GM19467 (cell line): Measurements from ENCODE around the gene C6orf47.
A peak's percentile ranks its signal among the peaks of the same experiment; 100 is the strongest.
"Not testable (repeated sequence)": the region's sequence is repeated elsewhere in the genome, so short reads cannot be mapped to it uniquely, and the experiment has no call there.

Source experiments
- ATAC-seq: cut with Tn5 transposase; IDR thresholded peaks from one replicate; pipeline ENCODE4 v1.9.1; 2021; ENCODE audit warnings: mild to moderate bottlenecking, moderate library complexity; ENCODE audit not compliant: unreplicated experiment

The C6orf47 gene

GRCh38 chr6:31660381-31661261 is at the start of gene C6orf47:
Gene C6orf47 (minus strand): TSS chr6:31660778. CDS start chr6:31659947, 831 bp downstream.
- peak; percentile 36 for ATAC-seq

- ATAC-seq, result not testable (repeated sequence)
Measured at GRCh38 chr6:31709157-31709556, 48.6 kb upstream of the C6orf47 start.

- no peak for ATAC-seq
Measured at GRCh38 chr6:31708224-31708623, 47.6 kb upstream of the C6orf47 start.

- ATAC-seq, result no peak
Measured at GRCh38 chr6:31707701-31708100, 47.1 kb upstream of the C6orf47 start.

GRCh38 chr6:31706599-31706998 is 46.0 kb upstream of the C6orf47 start, which contains the start of gene LY6G6F:
Gene LY6G6F (plus strand): TSS chr6:31706866. CDS start chr6:31706907, 41 bp downstream.
- no peak for ATAC-seq

GRCh38 chr6:31705931-31706330 is 45.4 kb upstream of the C6orf47 start:
- no peak for ATAC-seq

GRCh38 chr6:31702819-31703716 is 42.5 kb upstream of the C6orf47 start, which contains the start of gene ABHD16A:
Gene ABHD16A (minus strand): TSS chr6:31703324. CDS start chr6:31703281, 43 bp downstream.
- ATAC-seq, result peak; percentile 80

- no peak for ATAC-seq
Measured at GRCh38 chr6:31702405-31702818, 41.8 kb upstream of the C6orf47 start.

GRCh38 chr6:31701666-31702404 is 41.3 kb upstream of the C6orf47 start:
- no peak for ATAC-seq

GRCh38 chr6:31700740-31701401 is 40.3 kb upstream of the C6orf47 start:
- no peak for ATAC-seq

GRCh38 chr6:31697555-31697954 is 37.0 kb upstream of the C6orf47 start:
- ATAC-seq, result no peak

- ATAC-seq, result no peak
Measured at GRCh38 chr6:31693535-31693934, 33.0 kb upstream of the C6orf47 start.

- no peak for ATAC-seq
Measured at GRCh38 chr6:31692886-31693285, 32.3 kb upstream of the C6orf47 start.

GRCh38 chr6:31692353-31692752 is 31.8 kb upstream of the C6orf47 start:
- no peak for ATAC-seq

- ATAC-seq, result no peak
Measured at GRCh38 chr6:31691564-31692108, 31.1 kb upstream of the C6orf47 start.

- ATAC-seq, result no peak
Measured at GRCh38 chr6:31691078-31691463, 30.5 kb upstream of the C6orf47 start.

GRCh38 chr6:31690231-31691077 is 29.9 kb upstream of the C6orf47 start:
- no peak for ATAC-seq

GRCh38 chr6:31689249-31690110 is 28.9 kb upstream of the C6orf47 start:
- no peak for ATAC-seq
